ENCODE data around the gene NHERF1. TPM values are rescaled to one million over a fixed set of nuclear protein-coding genes. Genes with fewer than 3 reads are reported as not detected.

NHERF1 gene
- total and polyA plus RNA-seq, 9 of the 15 experiments (the other 6 are each of a cell fraction or from before 2014, with no cell fraction given) = 11.4 to 79.9 (median 36.9) TPM

GRCh38 chr17:74712756-74713155 lies 35.7 kb upstream of the NHERF1 start, which contains the start of gene CD300LF:
CD300LF (minus strand) TSS chr17:74712923; CDS start chr17:74712866, 57 bp downstream.
- ChIA-PET POLR2A (interaction anchor here (0.6 kb wide), 1 partner anchor 13 kb away, joined by 3 read pairs; no protein-coding TSS in a partner anchor), CTCF (ENCODE audit: low intra/inter-chr PET ratio) (no interaction called here)
- H2AFZ ChIP-seq (ENCODE audit: low read depth, low read length) = no peak within 1 kb of the TSS
- H3K9me3 ChIP-seq (replicated peaks; ENCODE audit: control insufficient read depth, insufficient read depth, low read depth, low read length) = no peaks in the 10 kb centered on the region
- peaks cover 0 to 6% of the 10 kb centered on the region in 2 experiments; a peak in 3 of 5 replicates for H3K4me1 ChIP-seq (replicated peaks in 1 of 2; ENCODE audit: control insufficient read depth in 2 of 2, insufficient read depth in 2 of 2, low read length in 2 of 2)
- H3K36me3 ChIP-seq (ENCODE audit: control insufficient read depth, insufficient read depth, low read length) = no peaks in the 10 kb centered on the region
- H3K9ac ChIP-seq (ENCODE audit: insufficient read depth in 1 of 2, low read depth in 2 of 2, low read length in 2 of 2) = no peak within 1 kb of the TSS
- H3K79me2 ChIP-seq (ENCODE audit: control insufficient read depth, insufficient read depth, low read length) = no peaks in the 10 kb centered on the region
- H3K4me3 ChIP-seq = no peak within 1 kb of the TSS
- H3K27me3 ChIP-seq (ENCODE audit: control insufficient read depth in 2 of 2, insufficient read depth in 2 of 2, low read length in 2 of 2) = peaks cover 5 to 34% of the 10 kb centered on the region in 2 experiments; a peak in 4 of 5 replicates
- intact Hi-C loops (cut with micrococcal nuclease) = no loop called here
- no peaks in the 10 kb centered on the region for H3K9me1 ChIP-seq (ENCODE audit: control insufficient read depth, insufficient read depth, low read length)
- no peak for FAIRE-seq
- peaks cover 8% of the 10 kb centered on the region for H4K20me1 ChIP-seq (replicated peaks; ENCODE audit: control insufficient read depth, insufficient read depth, low read length)
- in situ Hi-C loops (cut with MboI) = no loop called here
- ATAC-seq = no peak
- BruUV-seq (replicated peaks) = no TSS peak
- H3K4me2 ChIP-seq (ENCODE audit: insufficient read depth, low read length) = no peak within 1 kb of the TSS
- under 1% methylated on average over 8 of the region's 8 CpGs for WGBS (ENCODE audit: insufficient coverage, low coverage, missing lambda C conversion rate)
- no peak for TF ChIP-seq CSDE1 (IDR thresholded peaks at IDR 0.05)
- no peak for TF ChIP-seq ADNP (tag; IDR thresholded peaks at IDR 0.05)
- no peak for TF ChIP-seq ZNF589 (CRISPR knock-in tag; IDR thresholded peaks at IDR 0.05; ENCODE audit: low read depth)
- no peak for TF ChIP-seq POLR3G (IDR thresholded peaks at IDR 0.05; ENCODE audit: extremely low read depth, insufficient read length, insufficient replicate concordance)
- TF ChIP-seq C11orf30 (IDR thresholded peaks at IDR 0.05; ENCODE audit: low read depth) = no peak
- no peak for TF ChIP-seq HMG20B (CRISPR knock-in tag; IDR thresholded peaks at IDR 0.05)
- no peak within 1 kb of the TSS for H3K27ac ChIP-seq (ENCODE audit: extremely low read depth, low read depth, low read length)
- no peak for DNase-seq (ENCODE audit: extremely low read depth in 1 of 4, low spot score in 3 of 4)
